ENCODE data around the gene BORCS6. TPM values are rescaled to one million over a fixed set of nuclear protein-coding genes. Genes with fewer than 3 reads are reported as not detected.

The BORCS6 gene
- total and polyA plus RNA-seq, 2 of the 13 experiments (the other 11 are each of a cell fraction or from before 2014, with no cell fraction given): 2.0 to 5.1 TPM

- TF ChIP-seq ZNF280B (CRISPR knock-in tag; IDR thresholded peaks at IDR 0.05; ENCODE audit: borderline replicate concordance) (0 out of 2 replicates have a peak, but pooled peaks have one; percentile 3), MBNL3 (CRISPR knock-in tag; conservative IDR thresholded peaks at IDR 0.05) (no peak), ATRX (CRISPR knock-in tag; IDR thresholded peaks at IDR 0.05; ENCODE audit: borderline replicate concordance) (no peak), ZNF329 (CRISPR knock-in tag; IDR thresholded peaks at IDR 0.05; ENCODE audit: low read depth) (0 out of 2 replicates have a peak, but pooled peaks have one; percentile 24), KLF13 (CRISPR knock-in tag; IDR thresholded peaks at IDR 0.05) (no peak), SATB2 (CRISPR knock-in tag; IDR thresholded peaks at IDR 0.05) (0 out of 2 replicates have a peak, but pooled peaks have one; percentile 28), EHMT2 (IDR thresholded peaks at IDR 0.05; ENCODE audit: borderline replicate concordance, low read depth, low read length) (no peak), TRAFD1 (CRISPR knock-in tag; IDR thresholded peaks at IDR 0.05; ENCODE audit: borderline replicate concordance) (0 out of 2 replicates have a peak, but pooled peaks have one; percentile 32), AFF4 (CRISPR knock-in tag; IDR thresholded peaks at IDR 0.05) (no peak), FOXA3 (CRISPR knock-in tag; IDR thresholded peaks at IDR 0.05) (0 out of 2 replicates have a peak, but pooled peaks have one; percentile 11), ZNF737 (CRISPR knock-in tag; IDR thresholded peaks at IDR 0.05; ENCODE audit: borderline replicate concordance) (no peak), ZNF639 (CRISPR knock-in tag; conservative IDR thresholded peaks at IDR 0.05) (no peak), ZBTB8A (CRISPR knock-in tag; IDR thresholded peaks at IDR 0.05; ENCODE audit: borderline replicate concordance, low read depth) (no peak), ZNF160 (CRISPR knock-in tag; IDR thresholded peaks at IDR 0.05) (0 out of 2 replicates have a peak, but pooled peaks have one; percentile 42), ZHX1 (CRISPR knock-in tag; IDR thresholded peaks at IDR 0.05; ENCODE audit: low read depth) (no peak), ZNF207 (IDR thresholded peaks at IDR 0.05; ENCODE audit: borderline replicate concordance) (no peak), U2AF1 (optimal IDR thresholded peaks at IDR 0.05; ENCODE audit: low read depth, low read length) (peak; percentile 57)
These were observed 33.6 kb upstream of the BORCS6 start (continued) for GRCh38 chr17:8223356-8224126.

Measured in HepG2 (cell line).